Measurements from ENCODE around the gene CATSPERB. TPM values are rescaled to one million over a fixed set of nuclear protein-coding genes. Genes with fewer than 3 reads are reported as not detected.

Gene CATSPERB
- total RNA-seq, 1 donor from 2014 or later, result 3.0 TPM

- H3K9me3 ChIP-seq, result no peaks in the 10 kb centered on the region
- peak; percentile 66 for ATAC-seq
- no peak overlapping the region for H3K27ac ChIP-seq
- H3K27me3 ChIP-seq, result no peaks in the 10 kb centered on the region
- H3K4me1 ChIP-seq, result no peaks in the 10 kb centered on the region
- H3K4me3 ChIP-seq, result no peak overlapping the region
- TF ChIP-seq CTCF (IDR thresholded peaks at IDR 0.05), result no peak
- intact Hi-C loops (cut with DNase I), result no loop called here
- no peaks in the 10 kb centered on the region for H3K36me3 ChIP-seq
- no peak for DNase-seq
Measured at GRCh38 chr14:91654836-91655235, 77.0 kb downstream of the CATSPERB start.

DNA sequence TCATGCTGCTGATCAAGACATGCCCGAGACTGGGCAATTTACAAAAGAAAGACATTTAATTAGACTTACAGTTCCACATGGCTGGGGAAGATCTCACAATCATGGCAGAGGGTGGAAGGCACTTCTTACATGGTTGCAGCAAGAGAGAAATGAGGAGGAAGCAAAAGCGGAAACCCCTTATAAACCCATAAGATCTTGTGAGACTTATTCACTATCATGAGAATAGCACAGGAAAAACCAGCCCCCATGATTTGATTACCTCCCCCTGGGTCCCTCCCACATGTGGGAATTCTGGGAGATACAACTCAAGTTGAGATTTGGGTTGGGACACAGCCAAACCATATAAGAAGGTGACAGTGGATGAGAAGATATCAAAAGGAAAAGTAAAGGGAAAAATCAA is 78.4 kb downstream of the CATSPERB start:
- DNase-seq (no peak), ATAC-seq (no peak)
- no peak for TF ChIP-seq CTCF (IDR thresholded peaks at IDR 0.05)
- Histone ChIP-seq H3K4me3 (no peak overlapping the region), H3K4me1 (no peaks in the 10 kb centered on the region), H3K36me3 (no peaks in the 10 kb centered on the region), H3K27ac (no peak overlapping the region), H3K27me3 (no peaks in the 10 kb centered on the region), H3K9me3 (no peaks in the 10 kb centered on the region)
- intact Hi-C loops (cut with DNase I), result no loop called here

- no peaks in the 10 kb centered on the region for H3K4me1 ChIP-seq
- intact Hi-C loops (cut with DNase I), result no loop called here
- no peaks in the 10 kb centered on the region for H3K36me3 ChIP-seq
- no peak overlapping the region for H3K4me3 ChIP-seq
- H3K27ac ChIP-seq, result no peak overlapping the region
- H3K9me3 ChIP-seq, result no peaks in the 10 kb centered on the region
- no peaks in the 10 kb centered on the region for H3K27me3 ChIP-seq
- DNase-seq (no peak), ATAC-seq (peak; percentile 69)
- TF ChIP-seq CTCF (IDR thresholded peaks at IDR 0.05), result peak; percentile 58
Measured at GRCh38 chr14:91649930-91650329, 82.0 kb downstream of the CATSPERB start.

DNA sequence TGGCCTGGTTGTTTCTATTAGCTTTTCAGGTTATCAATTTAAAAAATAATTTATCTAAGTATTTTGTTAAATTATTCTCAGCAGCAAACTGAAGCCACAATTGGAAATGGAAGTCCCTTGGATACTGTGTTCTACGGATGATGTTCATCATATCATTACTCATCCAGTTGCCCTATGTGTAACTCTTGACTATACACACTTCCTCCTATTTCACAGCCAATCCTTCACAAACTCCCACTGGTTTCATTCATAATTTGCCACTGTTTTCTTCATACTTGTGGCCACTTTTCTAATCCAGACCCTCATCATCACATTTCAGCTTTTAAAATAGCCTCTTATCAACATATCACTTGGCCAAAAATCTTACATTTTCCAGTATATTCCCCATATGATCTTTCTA is 84.0 kb downstream of the CATSPERB start:
- H3K27me3 ChIP-seq, result no peaks in the 10 kb centered on the region
- no peak for TF ChIP-seq CTCF (IDR thresholded peaks at IDR 0.05)
- no peak for ATAC-seq
- no peaks in the 10 kb centered on the region for H3K36me3 ChIP-seq
- no peak overlapping the region for H3K27ac ChIP-seq
- H3K9me3 ChIP-seq, result no peaks in the 10 kb centered on the region
- no peaks in the 10 kb centered on the region for H3K4me1 ChIP-seq
- intact Hi-C loops (cut with DNase I), result no loop called here
- H3K4me3 ChIP-seq, result no peak overlapping the region
- no peak for DNase-seq

- Histone ChIP-seq H3K4me1 (no peaks in the 10 kb centered on the region), H3K27ac (no peak overlapping the region), H3K4me3 (no peak overlapping the region), H3K36me3 (no peaks in the 10 kb centered on the region), H3K27me3 (no peaks in the 10 kb centered on the region), H3K9me3 (no peaks in the 10 kb centered on the region)
- DNase-seq (no peak), ATAC-seq (no peak)
- no peak for TF ChIP-seq CTCF (IDR thresholded peaks at IDR 0.05)
- intact Hi-C loops (cut with DNase I), result no loop called here
Measured at GRCh38 chr14:91636604-91637003, 95.3 kb downstream of the CATSPERB start.

DNA sequence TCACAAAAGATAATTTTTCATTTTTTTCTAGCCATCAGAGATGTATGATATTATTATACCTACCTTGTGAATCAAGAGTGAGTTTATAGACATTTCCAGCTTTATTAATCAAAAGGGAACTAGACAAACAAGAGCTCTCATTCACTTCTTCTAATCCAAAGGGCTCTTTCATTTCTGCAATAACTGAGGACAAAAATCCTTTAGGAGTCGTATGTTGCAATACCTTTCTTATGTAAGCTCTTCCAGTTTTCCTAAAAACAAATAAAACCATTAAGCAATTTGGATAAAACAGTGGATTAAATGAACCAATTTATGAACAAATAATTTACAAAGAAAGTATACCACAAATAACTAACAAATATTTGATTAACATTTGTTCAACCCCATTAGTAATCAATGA is 107.1 kb downstream of the CATSPERB start:
- DNase-seq (no peak), ATAC-seq (no peak)
- Histone ChIP-seq H3K4me1 (no peaks in the 10 kb centered on the region), H3K4me3 (no peak overlapping the region), H3K36me3 (no peaks in the 10 kb centered on the region), H3K9me3 (no peaks in the 10 kb centered on the region), H3K27ac (no peak overlapping the region), H3K27me3 (no peaks in the 10 kb centered on the region)
- intact Hi-C loops (cut with DNase I), result no loop called here
- TF ChIP-seq CTCF (IDR thresholded peaks at IDR 0.05), result no peak

Measured in upper lobe of right lung (tissue), 1 donor.